Tibial artery (tissue), 4 donors: ENCODE results near the gene SMARCB1.

Experiments used
- DNase-seq, 2 donors: peaks; one replicate each; pipeline ENCODE4 v3.0.0-alpha.2; 2019
- H3K27ac ChIP-seq, 2 donors: fragments of 200-600 bp; sonication (generic) in 1 of 2; 1 replicate in 1 of 2; 2 replicates in 1 of 2; pipeline ENCODE4 v1.5.1; 2018 to 2019; ENCODE audit warnings: mild to moderate bottlenecking in 1 of 2
- H3K27me3 ChIP-seq, 2 donors: fragments of 200-600 bp; sonication (generic) in 1 of 2; one replicate each; pipeline versions ENCODE4 v1.5.1 to v1.6.0; 2016 to 2019
- H3K36me3 ChIP-seq, 3 donors: fragments of 200-600 bp; sonication (generic) in 2 of 3; one replicate each; pipeline ENCODE4 v1.5.1; 2016 to 2019; ENCODE audit warnings: mild to moderate bottlenecking in 2 of 3
- H3K4me1 ChIP-seq, 4 donors: fragments of 200-600 bp; sonication (generic) in 2 of 4; 1 replicate in 3 of 4; 2 replicates in 1 of 4; pipeline ENCODE4 v1.5.1; 2016 to 2019
- H3K4me3 ChIP-seq, 2 donors: fragments of 200-600 bp; sonication (generic) in 1 of 2; 1 replicate in 1 of 2; 2 replicates in 1 of 2; pipeline ENCODE4 v1.5.1; 2018 to 2019; ENCODE audit warnings: mild to moderate bottlenecking in 2 of 2
- H3K9me3 ChIP-seq, 3 donors: fragments of 200-600 bp; sonication (generic) in 1 of 3; one replicate each; pipeline ENCODE4 v1.5.1; 2016 to 2019
- CTCF ChIP-seq, 2 experiments: fragments of 200-600 bp in 1 of 2; fragments of 450-650 bp in 1 of 2; IDR thresholded peaks; one replicate each; pipeline ENCODE4 v1.5.1; 2017 to 2019; ENCODE audit warnings: antibody characterized with exemption in 2 of 2, mild to moderate bottlenecking in 1 of 2, moderate library complexity in 1 of 2
- intact Hi-C: fragments of 100-400 bp; cut with DNase I; formaldehyde crosslinking; loops from one replicate; pipeline ENCODE4 v1.15.0; 2023; ENCODE audit warnings: low total_unique reads

SMARCB1 gene

DNA sequence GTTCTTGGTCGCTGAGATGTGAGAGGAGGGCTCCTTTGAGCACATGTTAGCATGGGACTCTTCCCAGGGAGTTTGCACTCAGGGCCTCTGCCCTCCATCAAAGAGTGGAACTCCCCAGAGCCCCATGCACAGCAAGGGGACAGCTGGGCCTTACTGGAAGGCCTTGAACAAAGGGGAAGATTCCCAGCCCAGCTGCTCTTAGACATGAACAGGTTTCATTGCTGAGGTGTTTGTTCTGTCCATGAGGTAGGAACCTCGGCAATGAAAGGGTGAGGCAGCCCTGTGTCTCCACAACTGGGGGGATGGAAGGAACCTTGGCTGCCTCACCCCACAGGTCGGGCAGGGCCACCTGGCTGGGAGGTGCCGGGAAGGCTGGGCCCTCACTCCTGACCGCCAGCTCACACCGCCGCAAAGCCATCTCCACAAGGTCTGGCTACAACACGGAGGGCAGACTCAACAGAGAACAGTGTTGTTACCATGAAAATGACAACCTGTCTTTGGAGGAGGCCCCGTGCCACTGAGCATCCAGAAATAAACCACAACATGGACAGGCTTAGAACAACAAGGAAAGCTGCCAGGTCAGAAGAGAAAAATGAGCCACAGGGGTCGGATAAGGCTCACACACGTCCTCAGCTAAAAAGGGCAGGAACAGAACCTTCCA is 48.8 kb downstream of the SMARCB1 start:
- H3K27me3 ChIP-seq: no peaks in the 10 kb centered on the region
- peaks cover 0 to 47% (median 38%) of the 10 kb centered on the region in 4 donors for H3K4me1 ChIP-seq
- intact Hi-C loops: no loop called here
- no peak for TF ChIP-seq CTCF (IDR thresholded peaks at IDR 0.05)
- H3K36me3 ChIP-seq: peaks cover 0 to 67% (median 42%) of the 10 kb centered on the region in 3 donors
- H3K4me3 ChIP-seq: no peak overlapping the region
- H3K9me3 ChIP-seq: no peaks in the 10 kb centered on the region
- peak; percentile 14 to 53 for DNase-seq
- H3K27ac ChIP-seq: peak overlapping the region; percentile 29 to 61

DNA sequence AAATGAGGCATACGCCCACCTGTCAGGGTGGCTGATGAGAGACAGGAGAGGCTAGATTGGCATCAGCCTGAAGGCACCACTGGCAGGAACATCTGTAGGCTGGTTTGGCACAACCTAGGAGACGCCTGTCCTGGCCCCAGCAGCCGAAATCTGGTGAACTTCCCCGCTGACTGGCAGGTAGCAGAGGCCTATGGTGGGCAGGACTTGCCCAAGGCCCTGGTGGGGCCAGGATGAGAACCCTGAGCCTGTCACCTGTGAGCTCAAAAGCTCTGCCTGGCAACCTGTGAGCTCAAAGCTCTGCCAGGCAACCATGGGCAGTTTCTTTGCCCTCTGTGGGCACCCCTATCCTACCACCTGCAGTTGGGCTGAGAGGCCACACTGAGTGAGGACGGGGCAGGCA is 49.5 kb downstream of the SMARCB1 start:
- peak in 1 of 2 donors; percentile 42 for DNase-seq
- intact Hi-C loops: no loop called here
- TF ChIP-seq CTCF (IDR thresholded peaks at IDR 0.05): no peak
- Histone ChIP-seq H3K27ac (peak overlapping the region in 1 of 2 donors; percentile 61), H3K4me1 (peaks cover 0 to 47% (median 38%) of the 10 kb centered on the region in 4 donors), H3K36me3 (peaks cover 0 to 60% (median 38%) of the 10 kb centered on the region in 3 donors), H3K4me3 (no peak overlapping the region), H3K27me3 (no peaks in the 10 kb centered on the region), H3K9me3 (no peaks in the 10 kb centered on the region)

DNA sequence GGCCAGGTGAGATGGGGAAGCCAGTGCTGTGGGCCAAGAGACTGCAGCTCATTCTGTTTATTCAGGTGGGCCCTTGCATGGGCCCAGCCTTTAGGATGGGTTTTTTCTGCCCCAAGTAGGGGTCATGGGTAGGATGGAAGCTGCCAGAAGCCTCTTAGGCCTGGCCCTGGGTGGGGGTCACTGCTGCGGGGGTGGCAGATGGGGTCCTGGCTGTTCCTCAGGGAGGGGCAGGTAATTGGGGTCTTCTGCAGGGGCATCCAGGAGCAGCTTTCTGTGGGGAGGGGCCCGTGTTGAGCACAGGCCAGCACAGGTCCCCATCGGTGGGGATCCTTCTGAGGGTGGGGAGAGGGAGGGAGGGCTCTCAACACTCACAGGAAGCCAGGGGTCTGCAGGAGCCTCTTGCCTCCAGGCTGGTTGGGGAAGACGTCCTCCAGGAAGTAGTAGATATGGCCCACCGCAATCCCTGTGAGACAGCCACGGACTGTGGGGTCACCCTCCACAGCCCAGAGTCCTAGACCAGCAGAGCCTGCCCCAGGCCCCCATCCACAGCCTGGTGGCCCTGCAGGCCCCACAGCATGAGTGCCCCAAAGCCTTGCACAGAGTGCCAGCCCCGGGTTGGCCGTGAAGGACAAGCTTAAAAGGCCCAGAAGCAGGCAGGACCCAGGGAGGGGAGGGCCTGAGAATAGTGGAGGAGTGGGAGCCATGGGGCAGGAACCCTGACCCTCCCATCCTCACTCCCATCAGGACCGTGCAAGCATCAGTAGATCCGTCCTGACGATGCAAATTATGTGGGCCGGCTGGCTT is 50.1 kb downstream of the SMARCB1 start:
- TF ChIP-seq CTCF (IDR thresholded peaks at IDR 0.05): no peak
- DNase-seq: no peak
- Histone ChIP-seq H3K4me3 (no peak overlapping the region), H3K27me3 (no peaks in the 10 kb centered on the region), H3K27ac (peak overlapping the region in 1 of 2 donors; percentile 61), H3K4me1 (peaks cover 0 to 47% (median 37%) of the 10 kb centered on the region in 4 donors), H3K9me3 (no peaks in the 10 kb centered on the region), H3K36me3 (peaks cover 0 to 54% (median 32%) of the 10 kb centered on the region in 3 donors)
- intact Hi-C loops: no loop called here

GRCh38 chr22:23837496-23837859 is 50.7 kb downstream of the SMARCB1 start:
- Histone ChIP-seq H3K9me3 (no peaks in the 10 kb centered on the region), H3K36me3 (peaks cover 0 to 50% (median 27%) of the 10 kb centered on the region in 3 donors), H3K27me3 (no peaks in the 10 kb centered on the region), H3K27ac (no peak overlapping the region), H3K4me3 (no peak overlapping the region), H3K4me1 (peaks cover 0 to 43% (median 35%) of the 10 kb centered on the region in 4 donors)
- DNase-seq: no peak
- no peak for TF ChIP-seq CTCF (IDR thresholded peaks at IDR 0.05)
- intact Hi-C loops: no loop called here

- Histone ChIP-seq H3K9me3 (no peaks in the 10 kb centered on the region), H3K27ac (peak overlapping the region in 1 of 2 donors; percentile 1), H3K27me3 (no peaks in the 10 kb centered on the region), H3K4me1 (peaks cover 0 to 40% (median 33%) of the 10 kb centered on the region in 4 donors), H3K36me3 (peaks cover 0 to 44% (median 27%) of the 10 kb centered on the region in 3 donors), H3K4me3 (peak overlapping the region; percentile 46 to 56)
- intact Hi-C loops: no loop called here
- no peak for TF ChIP-seq CTCF (IDR thresholded peaks at IDR 0.05)
- DNase-seq: no peak
Measured at GRCh38 chr22:23837911-23838680, 51.3 kb downstream of the SMARCB1 start.
